Panc1 (cell line): ENCODE measurements around the gene TOLLIP.
"Not testable (repeated sequence)": the region's sequence is repeated elsewhere in the genome, so short reads cannot be mapped to it uniquely, and the experiment has no call there.

ENCODE experiments used
- CTCF ChIP-seq: fragments of 450-650 bp; IDR thresholded peaks from 2 replicates; pipeline ENCODE4 v1.5.1; 2017; ENCODE audit warnings: mild to moderate bottlenecking
- POLR2AphosphoS5 ChIP-seq: IDR thresholded peaks from 2 replicates; pipeline ENCODE4 v1.6.1; 2012; ENCODE audit warnings: mild to moderate bottlenecking, low read depth, low read length, moderate library complexity
- REST ChIP-seq, 2 experiments: IDR thresholded peaks; 2 replicates each; pipeline ENCODE4 v1.6.1; 2011 to 2012; ENCODE audit warnings: low read depth in 2 of 2, control low read depth in 1 of 2, low read length in 1 of 2, mild to moderate bottlenecking in 1 of 2, moderate library complexity in 1 of 2; ENCODE audit not compliant: insufficient read depth in 1 of 2
- TCF7L2 ChIP-seq: IDR thresholded peaks from 2 replicates; pipeline ENCODE4 v1.6.1; 2011; ENCODE audit warnings: mild to moderate bottlenecking, low read depth, low read length, inconsistent platforms

DNA sequence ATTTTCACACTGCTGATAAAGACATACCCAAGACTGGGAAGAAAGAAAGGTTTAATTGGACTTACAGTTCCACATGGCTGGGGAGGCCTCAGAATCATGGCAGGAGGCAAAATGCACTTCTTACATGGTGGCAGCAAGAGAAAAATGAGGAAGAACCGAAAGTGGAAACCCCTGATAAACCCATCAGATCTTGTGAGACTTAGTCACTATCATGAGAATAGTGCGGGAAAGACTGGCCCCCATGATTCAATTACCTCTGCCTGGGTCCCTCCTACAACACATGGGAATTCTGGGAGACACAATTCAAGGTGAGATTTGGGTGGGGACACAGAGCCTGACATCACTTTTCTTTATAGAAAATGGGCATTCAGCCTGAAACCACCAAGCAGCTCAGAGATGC lies 42.5 kb downstream of the TOLLIP start:
- not testable (repeated sequence) for TF ChIP-seq CTCF; REST (IDR thresholded peaks at IDR 0.05; ENCODE audit: insufficient read depth in 1 of 2, low read depth in 2 of 2, low read length in 1 of 2); POLR2AphosphoS5; TCF7L2
